CD4-positive, alpha-beta memory T cell (primary cell): ENCODE results near the gene ARAP1. TPM values are rescaled to one million over a fixed set of nuclear protein-coding genes. Genes with fewer than 3 reads are reported as not detected.

Source experiments
- CTCF ChIA-PET: fragments of 350-600 bp; sonication (Branson Sonifier 250); formaldehyde crosslinking; loops from one replicate; lab custom pipeline; 2021; ENCODE audit warnings: inconsistent platforms; ENCODE audit not compliant: partially characterized antibody; lab: Charles Lee
- POLR2A ChIA-PET: fragments of 350-600 bp; sonication (Branson Sonifier 250); formaldehyde crosslinking; loops from one replicate; lab custom pipeline; 2021; ENCODE audit not compliant: partially characterized antibody; lab: Charles Lee
- DNase-seq, 5 donors: peaks; one replicate each; pipeline versions ENCODE4 v3.0.0 to v3.0.0-alpha.2; 2020 to 2022; ENCODE audit warnings: mixed read lengths in 1 of 5
- H3K27ac ChIP-seq: one replicate; pipeline ENCODE4 v1.7.0; 2013; ENCODE audit warnings: low read depth, low read length
- H3K27me3 ChIP-seq: 2 replicates; pipeline ENCODE4 v1.7.0; 2013; ENCODE audit warnings: mild to moderate bottlenecking, low read length, moderate library complexity; ENCODE audit not compliant: insufficient read depth
- H3K36me3 ChIP-seq: 2 replicates; pipeline ENCODE4 v1.7.0; 2013; ENCODE audit warnings: mild to moderate bottlenecking, low read length, moderate library complexity; ENCODE audit not compliant: insufficient read depth
- H3K4me1 ChIP-seq: 2 replicates; pipeline ENCODE4 v1.7.0; 2013; ENCODE audit warnings: mild to moderate bottlenecking, low read length, moderate library complexity; ENCODE audit not compliant: insufficient read depth
- H3K4me3 ChIP-seq, 2 donors: one replicate each; pipeline ENCODE4 v1.7.0; 2013; ENCODE audit warnings: low read length in 2 of 2, mild to moderate bottlenecking in 1 of 2
- H3K9me3 ChIP-seq, 2 donors: one replicate each; pipeline ENCODE4 v1.7.0; 2013; ENCODE audit warnings: low read length in 2 of 2, control low read depth in 1 of 2; ENCODE audit not compliant: control insufficient read depth in 1 of 2
- H3K27ac Mint-ChIP-seq, 7 donors: one replicate each; pipeline ENCODE4 v1.8.0; 2020 to 2021; ENCODE audit warnings: mixed read lengths in 7 of 7, mild to moderate bottlenecking in 6 of 7, inconsistent platforms in 3 of 7, moderate library complexity in 3 of 7
- H3K27me3 Mint-ChIP-seq, 2 donors: one replicate each; pipeline ENCODE4 v1.8.0; 2020 to 2021; ENCODE audit warnings: mixed read lengths in 2 of 2
- H3K36me3 Mint-ChIP-seq, 2 donors: one replicate each; pipeline ENCODE4 v1.8.0; 2020 to 2021; ENCODE audit warnings: mixed read lengths in 2 of 2, inconsistent platforms in 1 of 2, mild to moderate bottlenecking in 1 of 2
- H3K4me1 Mint-ChIP-seq, 4 donors: one replicate each; pipeline ENCODE4 v1.8.0; 2020 to 2021; ENCODE audit warnings: mixed read lengths in 4 of 4, mild to moderate bottlenecking in 1 of 4
- H3K4me3 Mint-ChIP-seq, 8 donors: one replicate each; pipeline ENCODE4 v1.8.0; 2020 to 2021; ENCODE audit warnings: mixed read lengths in 8 of 8, mild to moderate bottlenecking in 7 of 8, moderate library complexity in 6 of 8, inconsistent platforms in 3 of 8
- H3K9me3 Mint-ChIP-seq, 8 donors: one replicate each; pipeline ENCODE4 v1.8.0; 2020 to 2021; ENCODE audit warnings: mixed read lengths in 8 of 8, mild to moderate bottlenecking in 5 of 8, inconsistent platforms in 3 of 8, moderate library complexity in 1 of 8
- intact Hi-C: fragments of 100-400 bp; cut with micrococcal nuclease; formaldehyde crosslinking; loops from one replicate; pipeline ENCODE4 v1.15.1; 2023
- polyA plus RNA-seq, 2 donors: library from polyadenylated mRNA; unstranded; fragments of 300-500 nt; fragmentation: Illumina TruSeq; gene quantifications; one replicate each; pipeline ENCODE4 v1.2.3, GENCODE V29; 2021
- total RNA-seq, 2 experiments: library from RNA; stranded (reverse); gene quantifications; one replicate each; pipeline ENCODE4 v1.2.3, GENCODE V29; 2021

Gene ARAP1
- total and polyA plus RNA-seq, 4 experiments from 2014 or later: 9.5 to 157 (median 90.1) TPM

- DNase-seq: no peak
- peaks cover 5 to 23% of the 10 kb centered on the region in 2 donors for H3K36me3 Mint-ChIP-seq
- no peaks in the 10 kb centered on the region for H3K27me3 ChIP-seq
- peak overlapping the region in 1 of 7 donors; percentile 59 for H3K27ac Mint-ChIP-seq
- CTCF ChIA-PET: interaction anchor here (0.7 kb wide), 1 partner anchor 17 kb away, joined by 3 read pairs; no protein-coding TSS in a partner anchor
- H3K4me1 Mint-ChIP-seq: peaks cover 11 to 25% (median 19%) of the 10 kb centered on the region in 4 donors
- no peaks in the 10 kb centered on the region for H3K9me3 ChIP-seq
- peaks cover 20% of the 10 kb centered on the region for H3K4me1 ChIP-seq
- POLR2A ChIA-PET: no interaction called here
- H3K36me3 ChIP-seq: no peaks in the 10 kb centered on the region
- no peak overlapping the region for H3K4me3 ChIP-seq
- no peak overlapping the region for H3K4me3 Mint-ChIP-seq
- H3K9me3 Mint-ChIP-seq: no peaks in the 10 kb centered on the region
- H3K27ac ChIP-seq: no peak overlapping the region
- no peaks in the 10 kb centered on the region for H3K27me3 Mint-ChIP-seq
- intact Hi-C loops: no loop called here
Measured at GRCh38 chr11:72755713-72756285, 3.6 kb upstream of the ARAP1 start.

DNA sequence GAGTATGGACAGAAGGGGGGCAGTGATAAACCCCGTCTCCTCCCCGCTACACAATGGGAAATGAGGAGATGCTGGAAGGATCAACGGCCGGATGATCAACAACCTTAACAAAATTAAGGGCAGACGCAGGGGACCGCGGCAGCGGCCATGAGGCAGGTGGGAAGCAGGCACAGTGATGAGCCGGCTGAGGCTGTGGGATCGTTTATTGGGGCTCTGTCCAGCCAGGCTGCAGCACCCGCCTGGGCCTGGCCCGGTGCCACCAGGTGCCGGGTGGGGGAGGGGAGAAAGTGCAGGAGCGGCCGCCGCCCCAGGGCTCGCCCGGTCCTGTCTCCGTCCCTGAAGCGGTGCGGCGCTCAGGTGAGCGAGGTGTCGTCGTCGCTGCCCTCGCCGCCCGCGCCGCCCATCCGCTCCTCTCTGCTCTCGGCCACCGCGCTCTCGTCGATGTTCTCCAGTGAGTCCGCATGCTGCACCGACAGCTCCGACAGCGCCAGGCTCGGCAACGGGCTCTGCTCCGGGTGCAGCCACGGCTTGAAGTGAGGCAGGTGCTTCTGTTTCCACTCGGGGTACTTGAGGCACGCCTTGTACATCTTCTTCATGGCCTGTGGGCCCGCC, 2.4 kb upstream of the ARAP1 start:
- Histone ChIP-seq H3K9me3 (no peaks in the 10 kb centered on the region), H3K27ac (no peak overlapping the region), H3K27me3 (no peaks in the 10 kb centered on the region), H3K36me3 (no peaks in the 10 kb centered on the region), H3K4me3 (no peak overlapping the region), H3K4me1 (peaks cover 32% of the 10 kb centered on the region)
- H3K27ac Mint-ChIP-seq: peak overlapping the region in 1 of 7 donors; percentile 30
- H3K27me3 Mint-ChIP-seq: no peaks in the 10 kb centered on the region
- intact Hi-C loops: no loop called here
- H3K4me3 Mint-ChIP-seq: peak overlapping the region in 2 of 8 donors; percentile 15 to 61
- H3K36me3 Mint-ChIP-seq: peaks cover 5 to 23% of the 10 kb centered on the region in 2 donors
- CTCF ChIA-PET: interaction anchor here (0.5 kb wide), 1 partner anchor 53 kb away, joined by 4 read pairs; no protein-coding TSS in a partner anchor
- H3K4me1 Mint-ChIP-seq: peaks cover 16 to 35% (median 27%) of the 10 kb centered on the region in 4 donors
- H3K9me3 Mint-ChIP-seq: no peaks in the 10 kb centered on the region
- POLR2A ChIA-PET: no interaction called here
- no peak for DNase-seq

GRCh38 chr11:72754149-72754543, 1.9 kb upstream of the ARAP1 start:
- intact Hi-C loops: no loop called here
- H3K27ac Mint-ChIP-seq: peak overlapping the region in 1 of 7 donors; percentile 30
- H3K27ac ChIP-seq: no peak overlapping the region
- H3K4me3 Mint-ChIP-seq: peak overlapping the region in 2 of 8 donors; percentile 15 to 49
- peaks cover 5 to 23% of the 10 kb centered on the region in 2 donors for H3K36me3 Mint-ChIP-seq
- H3K27me3 ChIP-seq: no peaks in the 10 kb centered on the region
- no peak for DNase-seq
- ChIA-PET CTCF (no interaction called here), POLR2A (no interaction called here)
- no peaks in the 10 kb centered on the region for H3K9me3 Mint-ChIP-seq
- no peak overlapping the region for H3K4me3 ChIP-seq
- H3K36me3 ChIP-seq: no peaks in the 10 kb centered on the region
- no peaks in the 10 kb centered on the region for H3K9me3 ChIP-seq
- H3K4me1 Mint-ChIP-seq: peaks cover 19 to 40% (median 31%) of the 10 kb centered on the region in 4 donors
- no peaks in the 10 kb centered on the region for H3K27me3 Mint-ChIP-seq
- peaks cover 37% of the 10 kb centered on the region for H3K4me1 ChIP-seq

DNA sequence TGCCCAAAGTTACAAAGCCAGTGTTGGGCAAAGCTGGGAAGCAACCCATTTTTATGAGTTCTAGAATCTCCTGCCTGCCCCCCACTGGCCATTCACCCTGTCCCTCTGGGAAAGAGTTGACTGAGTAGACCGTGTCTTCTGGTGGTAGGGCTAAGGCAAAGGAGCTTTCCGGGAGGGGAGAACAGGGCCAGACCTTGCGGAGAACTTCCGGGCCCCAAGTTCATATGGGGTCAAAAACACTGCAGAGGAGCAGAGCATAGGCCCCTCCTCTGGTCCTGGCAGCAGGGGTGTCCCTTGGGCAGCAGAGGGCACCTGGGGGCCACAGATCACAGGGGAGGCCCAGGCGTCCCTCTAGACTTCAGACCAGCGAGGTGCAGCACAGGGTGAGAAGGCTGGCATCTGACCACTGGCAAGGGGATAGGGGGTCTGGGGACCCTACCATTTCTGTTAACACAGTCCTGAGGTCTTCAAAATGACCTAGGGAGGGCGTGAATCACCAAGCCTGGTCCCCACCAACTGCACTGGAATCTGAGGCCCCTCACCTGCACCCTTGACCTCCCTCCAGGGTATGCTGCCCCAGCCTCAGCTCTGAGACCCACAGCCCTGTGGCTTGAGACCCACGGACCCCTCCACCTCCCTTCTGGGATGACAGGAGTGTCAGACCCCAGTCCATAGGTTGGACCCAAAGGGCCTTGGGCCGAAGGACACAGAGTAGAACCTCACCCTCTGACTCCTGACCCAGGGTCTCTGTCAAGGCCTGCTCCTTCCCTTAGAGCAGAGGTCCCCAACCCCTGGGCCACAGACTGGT, 1.3 kb upstream of the ARAP1 start:
- Mint-ChIP-seq H3K36me3 (peaks cover 5 to 22% of the 10 kb centered on the region in 2 donors), H3K9me3 (no peaks in the 10 kb centered on the region), H3K4me3 (peak overlapping the region; percentile 90 to 99 (median 95)), H3K27ac (peak overlapping the region in 6 of 7 donors; percentile 48 to 98 (median 95)), H3K27me3 (no peaks in the 10 kb centered on the region), H3K4me1 (peaks cover 25 to 46% (median 37%) of the 10 kb centered on the region in 4 donors)
- no peak for DNase-seq
- POLR2A ChIA-PET: interaction anchor here (0.8 to 1.5 kb wide), 7 partner anchors 17 to 389 kb away, joined by 3 to 9 read pairs (median 4); partner anchors contain the start of genes FCHSD2 and STARD10
- H3K27me3 ChIP-seq: no peaks in the 10 kb centered on the region
- H3K27ac ChIP-seq: peak overlapping the region; percentile 75
- no peaks in the 10 kb centered on the region for H3K9me3 ChIP-seq
- H3K4me1 ChIP-seq: peaks cover 43% of the 10 kb centered on the region
- CTCF ChIA-PET: interaction anchor here (1.0 to 1.6 kb wide), 3 partner anchors 27 to 39 kb away, joined by 3 to 10 read pairs (median 3); no protein-coding TSS in a partner anchor
- intact Hi-C loops: loop anchor here (2.0 kb wide), 2 partner anchors 17 to 69 kb away; no protein-coding TSS in a partner anchor
- H3K36me3 ChIP-seq: no peaks in the 10 kb centered on the region
- H3K4me3 ChIP-seq: no peak overlapping the region

DNA sequence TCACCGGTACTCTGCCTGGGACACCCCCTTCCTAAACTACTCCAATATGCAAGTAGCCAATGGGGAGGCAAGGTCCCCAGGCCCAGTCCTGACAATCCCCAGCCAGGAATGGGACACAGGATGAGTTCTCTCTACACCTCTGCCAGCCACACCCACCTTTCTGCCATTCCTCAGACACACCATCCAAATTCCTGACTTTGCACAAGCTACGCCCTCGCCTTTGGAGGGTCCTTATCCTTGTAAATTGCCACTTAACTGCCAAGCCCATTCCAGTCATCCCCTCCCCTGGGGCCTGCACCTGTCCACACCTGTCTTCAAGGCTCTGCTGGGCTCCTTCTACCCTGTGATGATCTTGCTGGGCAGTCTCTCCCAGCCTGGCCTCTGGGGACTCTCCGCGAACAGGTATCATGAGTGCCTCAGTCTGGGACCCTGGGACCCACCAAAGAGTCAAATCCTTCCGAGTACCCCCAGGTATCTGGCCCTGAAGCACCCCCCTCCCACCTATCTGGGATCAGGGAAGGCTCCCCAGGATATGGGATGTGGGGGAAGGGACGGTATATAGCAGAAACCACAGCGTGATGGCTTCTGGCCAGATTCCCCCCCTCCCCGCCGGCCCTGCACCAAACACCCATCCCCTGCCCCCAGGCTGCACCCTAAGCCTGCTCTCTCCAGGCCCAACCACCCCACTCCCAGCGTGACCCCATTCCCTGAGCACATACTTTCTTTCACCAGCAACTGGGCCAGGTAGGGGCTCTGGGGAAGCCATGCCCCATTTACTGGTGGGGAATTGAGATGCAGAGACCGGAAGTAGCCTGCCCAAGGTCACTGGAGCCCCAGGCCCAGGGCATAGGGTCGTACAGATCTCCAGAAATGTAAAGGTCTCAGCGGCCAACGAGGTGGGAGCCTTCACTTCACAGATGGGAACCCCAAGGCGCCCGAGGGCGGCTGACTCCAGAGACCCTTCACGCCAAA, 806 bp downstream of the ARAP1 start:
- H3K27me3 Mint-ChIP-seq: no peaks in the 10 kb centered on the region
- Histone ChIP-seq H3K27ac (peak overlapping the region; percentile 75), H3K27me3 (no peaks in the 10 kb centered on the region), H3K4me1 (peaks cover 53% of the 10 kb centered on the region), H3K36me3 (no peaks in the 10 kb centered on the region), H3K4me3 (peak overlapping the region; percentile 78 to 89), H3K9me3 (no peaks in the 10 kb centered on the region)
- POLR2A ChIA-PET: interaction anchor here (1.3 to 2.3 kb wide), 4 partner anchors 11 to 64 kb away, joined by 3 to 9 read pairs (median 4); no protein-coding TSS in a partner anchor
- DNase-seq: peak in 1 of 5 donors; percentile 13
- H3K4me1 Mint-ChIP-seq: peaks cover 35 to 60% (median 48%) of the 10 kb centered on the region in 4 donors
- CTCF ChIA-PET: interaction anchor here (1.5 kb wide), 1 partner anchor 26 kb away, joined by 11 read pairs; no protein-coding TSS in a partner anchor
- H3K27ac Mint-ChIP-seq: peak overlapping the region; percentile 81 to 97 (median 94)
- H3K9me3 Mint-ChIP-seq: no peaks in the 10 kb centered on the region
- intact Hi-C loops: loop anchor here (1.0 to 2.0 kb wide), 4 partner anchors 15 to 71 kb away; no protein-coding TSS in a partner anchor
- peaks cover 0 to 10% of the 10 kb centered on the region in 2 donors for H3K36me3 Mint-ChIP-seq
- peak overlapping the region; percentile 92 to 96 (median 93) for H3K4me3 Mint-ChIP-seq

DNA sequence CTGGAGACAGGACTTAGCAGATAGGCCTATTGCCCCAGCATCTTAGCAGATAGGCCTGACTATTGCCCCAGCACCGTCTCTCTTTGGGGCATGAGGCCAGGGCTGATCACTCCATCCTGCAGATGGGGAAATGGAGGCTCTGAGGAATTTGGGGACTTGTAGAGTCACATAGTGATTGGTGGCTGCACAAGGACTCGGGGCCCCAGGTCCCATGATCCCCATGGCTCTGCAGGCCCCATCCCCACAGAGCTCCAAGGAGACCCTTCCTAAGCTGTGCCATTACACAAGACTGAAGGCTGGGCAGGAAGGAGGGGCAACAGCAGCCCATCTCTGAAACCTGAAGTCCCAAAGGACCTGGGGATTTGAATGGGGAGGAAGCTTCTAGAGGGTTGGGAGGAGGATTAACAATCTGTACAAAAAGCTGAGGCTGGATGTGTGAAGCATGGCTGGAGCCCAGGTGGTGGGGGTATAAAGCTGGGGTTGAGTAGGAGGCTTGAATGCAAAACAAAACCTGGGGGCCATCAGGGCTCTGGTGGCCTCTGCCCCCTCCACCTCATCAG, 1.6 kb downstream of the ARAP1 start:
- intact Hi-C loops: no loop called here
- H3K27me3 Mint-ChIP-seq: no peaks in the 10 kb centered on the region
- Histone ChIP-seq H3K4me3 (no peak overlapping the region), H3K9me3 (no peaks in the 10 kb centered on the region), H3K4me1 (peaks cover 59% of the 10 kb centered on the region), H3K27me3 (no peaks in the 10 kb centered on the region), H3K36me3 (no peaks in the 10 kb centered on the region), H3K27ac (peak overlapping the region; percentile 75)
- H3K9me3 Mint-ChIP-seq: no peaks in the 10 kb centered on the region
- no peak for DNase-seq
- CTCF ChIA-PET: interaction anchor here (1.5 kb wide), 1 partner anchor 25 kb away, joined by 11 read pairs; no protein-coding TSS in a partner anchor
- H3K4me3 Mint-ChIP-seq: peak overlapping the region; percentile 92 to 96 (median 93)
- peak overlapping the region; percentile 65 to 97 (median 93) for H3K27ac Mint-ChIP-seq
- H3K36me3 Mint-ChIP-seq: peaks cover 0 to 8% of the 10 kb centered on the region in 2 donors
- H3K4me1 Mint-ChIP-seq: peaks cover 36 to 67% (median 48%) of the 10 kb centered on the region in 4 donors
- POLR2A ChIA-PET: interaction anchor here (1.3 to 2.3 kb wide), 4 partner anchors 10 to 65 kb away, joined by 3 to 9 read pairs (median 4); no protein-coding TSS in a partner anchor
